Islet of Langerhans (tissue), 1 donor: Measurements from ENCODE around the gene NIF3L1.

Source experiments
- FAIRE-seq: peaks from one replicate; lab custom pipeline; 2011; peaks lifted over from hg19 to GRCh38; lab: Jason Lieb, UNC

The NIF3L1 gene, protein sequence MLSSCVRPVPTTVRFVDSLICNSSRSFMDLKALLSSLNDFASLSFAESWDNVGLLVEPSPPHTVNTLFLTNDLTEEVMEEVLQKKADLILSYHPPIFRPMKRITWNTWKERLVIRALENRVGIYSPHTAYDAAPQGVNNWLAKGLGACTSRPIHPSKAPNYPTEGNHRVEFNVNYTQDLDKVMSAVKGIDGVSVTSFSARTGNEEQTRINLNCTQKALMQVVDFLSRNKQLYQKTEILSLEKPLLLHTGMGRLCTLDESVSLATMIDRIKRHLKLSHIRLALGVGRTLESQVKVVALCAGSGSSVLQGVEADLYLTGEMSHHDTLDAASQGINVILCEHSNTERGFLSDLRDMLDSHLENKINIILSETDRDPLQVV

GRCh38 chr2:200888704-200889625 lies at the start of gene NIF3L1, which contains the start of gene PPIL3:
NIF3L1 (plus strand) TSS chr2:200889371; CDS start chr2:200891944, 2,573 bp downstream.
PPIL3 (minus strand) TSS chr2:200889077; CDS start chr2:200887615, 1,462 bp downstream.
- FAIRE-seq = no peak

DNA sequence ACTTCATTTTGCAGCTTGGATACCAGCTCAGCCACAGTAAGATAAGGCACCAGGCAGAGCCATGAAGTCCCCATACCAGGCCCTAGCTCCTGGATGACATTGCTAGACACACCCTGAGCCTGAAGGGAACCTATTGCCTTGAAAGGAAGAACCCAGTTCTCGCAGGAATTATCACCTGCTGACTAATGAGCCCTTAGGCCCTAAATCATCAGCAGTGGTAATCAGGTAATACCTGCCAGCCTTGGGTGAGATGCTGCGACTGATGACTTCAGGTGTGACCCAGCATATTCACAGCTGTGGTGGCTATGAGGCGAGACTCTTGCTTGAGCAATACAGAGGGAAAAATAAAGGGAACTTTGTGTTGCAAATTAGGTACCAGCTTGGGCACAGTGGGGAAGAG lies 49.7 kb upstream of the NIF3L1 start:
- FAIRE-seq = no peak

- FAIRE-seq = no peak
These were observed 44.9 kb upstream of the NIF3L1 start for GRCh38 chr2:200843993-200844948.

DNA sequence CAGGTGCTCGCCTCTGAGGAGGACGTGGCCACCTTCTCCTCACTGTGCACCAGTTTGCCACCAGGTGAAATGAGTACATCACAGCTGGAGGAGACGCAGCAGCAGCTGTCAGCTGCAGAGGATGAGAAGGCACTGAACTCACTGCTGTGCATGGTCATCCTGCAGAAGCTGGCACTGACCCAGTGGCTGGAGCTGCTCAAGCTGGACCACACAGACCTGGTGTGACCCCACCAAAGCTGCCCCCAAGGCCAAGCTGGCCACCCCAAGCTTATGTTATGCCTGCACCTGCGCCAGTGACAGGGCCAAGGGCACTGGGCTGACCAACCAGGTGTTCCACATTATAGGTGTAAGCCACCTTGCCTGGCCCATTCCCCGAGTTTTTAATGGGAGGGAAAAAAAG lies 44.0 kb upstream of the NIF3L1 start:
- no peak for FAIRE-seq

DNA sequence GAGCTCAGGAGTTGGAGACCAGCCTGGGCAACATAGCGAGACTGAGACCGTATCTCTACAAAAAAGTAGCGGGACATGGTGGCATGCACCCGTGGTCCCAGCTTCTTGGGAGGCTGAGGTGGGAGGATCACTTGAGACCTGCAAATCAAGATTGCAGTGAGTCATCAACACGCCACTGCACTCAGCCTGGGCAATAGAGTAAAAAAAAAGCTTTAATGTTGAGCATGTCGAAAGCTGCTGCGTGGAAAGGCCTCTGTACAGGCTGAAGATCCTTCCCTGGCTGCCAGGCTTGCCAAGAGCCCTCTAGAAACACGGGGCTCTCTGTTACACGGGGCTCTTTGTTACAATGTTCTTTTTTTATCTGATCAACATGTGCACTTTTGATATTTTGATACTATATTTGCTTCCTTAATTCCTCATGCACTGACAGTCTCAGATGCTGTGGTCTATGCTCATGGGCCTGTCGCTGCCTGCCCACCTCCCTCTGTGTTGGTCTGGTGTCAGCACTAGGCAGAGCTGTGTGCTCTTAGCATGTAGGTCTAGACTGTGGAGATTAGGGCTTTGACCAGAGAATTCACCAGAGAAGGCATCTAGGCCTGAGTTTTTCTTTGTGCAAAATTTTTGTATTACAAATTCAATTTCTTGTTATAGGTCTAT lies 43.4 kb upstream of the NIF3L1 start:
- no peak for FAIRE-seq

DNA sequence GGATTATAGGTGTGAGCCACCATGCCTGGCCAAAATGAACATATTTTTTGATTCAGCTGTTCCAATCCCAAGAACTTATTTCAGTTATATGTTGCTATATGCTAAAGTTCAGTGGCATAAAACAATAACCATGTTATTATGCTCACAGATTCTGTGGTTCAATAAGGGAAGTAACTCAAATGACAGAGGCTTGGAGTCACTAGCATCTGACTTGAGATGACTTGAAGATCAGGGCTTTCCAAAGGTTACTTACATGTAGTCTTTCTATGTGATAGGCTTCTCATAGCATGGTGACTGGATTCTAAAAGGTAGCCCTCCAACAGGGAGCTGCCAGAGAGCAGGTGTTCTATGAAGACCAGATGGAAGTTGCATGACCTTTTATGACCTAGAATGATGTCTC lies 41.9 kb upstream of the NIF3L1 start:
- FAIRE-seq = no peak

- no peak for FAIRE-seq
These were observed 41.2 kb upstream of the NIF3L1 start for GRCh38 chr2:200847939-200848338.

DNA sequence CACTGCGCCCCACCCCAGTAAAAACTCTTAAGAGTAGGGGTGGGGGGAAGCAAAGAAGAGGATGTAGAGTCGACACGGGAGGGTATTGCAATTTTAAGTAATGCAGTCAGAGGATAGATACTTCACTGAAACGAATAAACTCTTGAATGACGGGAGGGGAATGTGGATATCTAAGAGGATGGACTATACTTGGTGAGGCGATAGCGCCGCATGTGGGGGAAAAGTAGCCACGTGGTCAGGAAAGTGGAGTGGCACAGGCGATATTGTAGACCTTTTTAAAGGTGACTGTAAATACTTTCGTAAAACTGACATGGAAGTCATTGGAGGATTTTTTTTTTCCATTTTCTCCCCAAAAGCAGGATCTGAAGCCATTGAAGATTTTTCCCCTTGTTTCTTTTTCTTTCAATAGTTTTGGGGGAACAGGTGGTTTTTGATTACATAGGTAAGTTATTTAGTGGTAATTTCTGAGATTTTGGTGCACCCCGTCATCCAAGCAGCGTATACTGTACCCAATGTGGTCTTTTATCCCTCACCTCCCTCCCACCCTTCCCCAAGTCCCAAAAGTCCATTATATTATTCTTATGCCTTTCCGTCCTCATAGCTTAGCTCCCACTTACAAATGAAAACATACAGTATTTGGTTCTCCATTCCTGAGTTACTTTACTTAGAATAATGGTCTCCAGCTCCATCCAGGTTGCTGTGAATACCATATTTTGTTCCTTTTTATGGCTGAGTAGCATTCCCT lies 38.5 kb upstream of the NIF3L1 start:
- FAIRE-seq = no peak

DNA sequence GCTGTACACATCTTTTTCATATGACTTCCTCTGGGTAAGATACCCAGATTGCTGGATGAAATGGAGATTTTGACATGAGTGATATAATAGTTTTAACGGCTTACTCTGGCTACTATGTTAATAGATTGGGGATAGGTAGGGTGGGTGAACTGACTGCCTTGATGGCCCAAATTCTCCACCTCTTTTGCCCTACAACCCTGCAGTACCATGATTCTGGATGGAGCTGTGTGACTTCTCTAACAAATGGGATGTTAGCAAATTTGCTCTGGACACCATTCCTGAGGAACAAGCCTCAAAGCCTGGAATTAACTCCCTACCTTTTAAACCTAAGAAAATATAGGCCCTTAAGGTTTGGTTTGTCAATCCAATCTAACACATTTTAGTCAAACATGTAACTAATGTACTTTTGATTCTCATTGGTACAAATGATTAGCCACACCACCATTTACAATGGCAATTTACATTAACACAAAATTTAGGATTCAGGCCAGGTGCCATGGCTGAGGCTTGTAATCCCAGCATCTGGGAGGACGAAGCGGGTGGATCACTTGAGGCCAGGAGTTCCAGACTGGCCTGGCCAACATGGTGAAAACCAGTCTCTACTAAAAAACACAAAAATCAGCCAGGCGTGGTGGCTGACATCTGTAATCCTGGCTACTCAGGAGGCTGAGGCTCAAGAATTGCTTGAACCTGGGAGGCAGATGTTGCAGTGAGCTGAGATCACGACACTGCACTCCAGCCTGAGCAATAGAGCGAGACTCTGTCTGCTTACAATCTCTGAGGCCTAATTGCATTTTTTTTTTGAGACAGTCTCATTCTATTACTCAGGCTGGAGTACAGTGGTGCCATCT lies 37.5 kb upstream of the NIF3L1 start:
- FAIRE-seq = no peak

DNA sequence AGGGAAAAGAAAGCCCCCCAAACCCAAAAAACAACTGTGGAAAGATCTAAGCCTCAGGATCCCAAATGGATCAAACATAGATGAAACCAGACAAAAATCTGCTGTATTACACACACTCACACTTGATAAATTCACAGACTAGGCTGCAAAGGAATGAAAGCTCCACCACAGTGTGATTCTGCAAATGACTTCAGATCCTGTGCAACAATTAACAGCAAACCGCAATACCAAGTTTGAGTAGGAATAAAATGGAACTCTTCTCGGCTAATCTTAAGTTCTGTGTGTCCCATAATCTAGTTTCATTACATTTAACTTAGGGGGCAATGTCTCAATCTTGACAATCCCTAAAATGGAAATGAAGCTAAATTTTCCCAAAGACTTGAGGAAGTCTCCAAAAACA lies 36.6 kb upstream of the NIF3L1 start:
- FAIRE-seq = no peak

GRCh38 chr2:200856806-200857205 lies 32.4 kb upstream of the NIF3L1 start:
- FAIRE-seq = no peak

DNA sequence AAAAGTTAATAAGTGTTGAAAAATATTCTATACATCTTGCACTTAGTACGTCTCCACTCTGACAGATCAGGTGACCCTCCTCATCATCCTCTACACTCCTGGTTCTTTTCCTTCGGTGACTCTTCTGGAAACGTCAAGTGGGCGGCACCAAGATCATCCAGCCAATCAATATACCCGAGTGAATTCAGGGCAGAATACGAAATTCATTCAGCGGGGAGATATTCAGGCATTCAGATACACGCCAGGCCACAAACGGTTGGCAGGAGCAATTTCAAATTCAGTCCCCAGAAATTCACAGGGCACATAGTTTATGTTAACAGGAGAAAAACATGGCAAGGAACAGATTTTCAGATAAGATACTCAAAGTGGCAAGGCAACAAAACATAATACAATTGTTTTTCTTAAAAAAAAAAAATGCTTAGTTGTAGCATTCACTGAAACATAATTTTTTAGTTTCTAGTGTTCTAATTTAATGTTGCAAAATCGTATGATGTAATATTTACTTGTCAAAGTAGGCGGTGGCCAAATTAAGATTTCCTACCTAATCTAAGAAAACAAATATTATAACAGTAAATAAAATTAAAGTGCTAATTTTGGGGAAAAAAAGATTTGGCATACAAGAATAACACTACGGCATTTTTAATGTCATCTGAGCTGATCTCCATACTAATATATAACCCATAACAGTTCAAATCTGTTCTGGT lies 28.9 kb upstream of the NIF3L1 start:
- no peak for FAIRE-seq

- FAIRE-seq = no peak
These were observed 27.5 kb upstream of the NIF3L1 start for GRCh38 chr2:200861617-200862155.

GRCh38 chr2:200862532-200863000 lies 26.6 kb upstream of the NIF3L1 start:
- FAIRE-seq = peak; percentile 5

DNA sequence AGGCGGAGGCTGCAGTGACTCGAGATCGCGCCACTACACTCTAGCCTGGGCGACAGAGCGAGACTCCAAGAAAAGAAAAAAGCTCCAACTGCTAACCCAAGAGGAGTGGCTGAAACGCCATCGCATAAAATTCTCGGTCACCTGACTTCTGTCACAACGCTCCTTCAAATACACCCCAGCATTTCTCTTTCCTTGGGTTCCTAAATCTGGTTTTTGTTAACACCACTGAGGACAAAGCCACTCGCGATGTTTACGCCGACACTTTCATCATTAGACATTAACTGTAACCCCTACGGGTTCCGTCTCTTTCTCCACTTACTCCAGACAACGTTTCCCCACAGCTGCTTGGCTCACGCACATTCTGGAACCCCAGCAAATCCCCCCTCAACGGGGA lies 25.4 kb upstream of the NIF3L1 start:
- FAIRE-seq = no peak

DNA sequence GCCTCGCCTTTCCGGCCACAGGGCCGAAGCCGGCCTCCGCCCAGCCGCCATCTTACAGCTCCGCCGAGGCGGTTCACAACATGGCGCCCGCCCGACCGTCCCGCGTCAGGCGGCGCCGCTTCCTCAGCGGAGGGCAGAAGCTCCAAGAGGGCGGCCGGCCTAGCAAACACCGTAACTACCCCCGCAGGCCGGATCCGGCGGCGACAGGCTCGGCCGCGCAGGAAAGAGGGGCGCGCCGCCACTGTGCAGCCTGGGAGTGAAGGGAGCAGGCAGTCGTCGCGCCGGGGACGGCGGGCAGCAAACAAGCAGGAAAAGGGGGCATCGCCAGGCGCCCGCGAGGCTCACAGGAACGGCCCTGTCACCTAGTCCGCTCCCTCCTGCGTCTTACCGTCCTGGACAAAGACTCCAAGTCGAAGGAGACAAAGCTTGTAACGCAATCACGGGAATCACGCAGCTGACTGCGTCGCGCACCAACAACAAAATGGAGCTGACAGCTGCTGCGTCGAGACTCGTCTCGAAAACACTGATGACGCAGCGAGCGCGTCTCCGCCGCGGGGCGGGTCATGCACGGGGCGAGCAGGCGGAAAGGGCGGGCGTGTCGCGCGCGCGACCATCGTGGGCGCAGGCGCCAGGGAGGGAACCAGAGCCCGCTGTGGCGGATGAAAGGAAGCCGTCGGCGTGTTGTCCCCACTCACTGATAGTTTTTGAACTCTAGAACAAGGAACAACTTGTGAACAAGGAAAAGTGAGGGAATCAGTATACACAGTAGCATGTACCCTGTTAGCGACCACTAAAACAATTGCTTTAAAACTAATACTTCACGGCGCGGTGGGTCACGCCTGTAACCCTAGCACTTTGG lies 24.8 kb upstream of the NIF3L1 start, which contains the start of gene CLK1:
TSS of gene CLK1 (minus strand) at position 483 of the 859 bp plus-strand sequence. CDS start 2,796 bp downstream, outside the sequence.
- no peak for FAIRE-seq

DNA sequence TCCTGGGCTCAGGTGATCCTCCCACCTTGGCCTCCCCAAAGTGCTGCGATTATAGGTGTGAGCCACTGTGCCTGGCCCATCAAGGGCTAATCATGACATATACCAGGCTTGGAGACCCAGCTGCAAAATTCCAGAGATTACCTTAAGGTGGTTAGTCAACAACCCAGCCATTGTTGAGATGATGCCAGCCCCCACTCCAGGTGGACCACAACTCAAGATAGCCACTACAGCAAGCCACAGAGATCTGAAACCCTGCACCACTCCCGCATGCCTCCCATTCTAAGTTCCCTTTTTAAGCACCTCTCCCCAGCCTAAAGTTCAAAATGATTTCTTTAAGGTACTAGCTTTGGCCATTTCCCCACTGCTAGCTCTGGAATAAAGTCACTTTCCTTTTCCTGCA lies 20.2 kb upstream of the NIF3L1 start:
- FAIRE-seq = no peak

- no peak for FAIRE-seq
These were observed 18.0 kb upstream of the NIF3L1 start for GRCh38 chr2:200871151-200871550.
